Measurements from ENCODE around the gene OR56B4.

DNA sequence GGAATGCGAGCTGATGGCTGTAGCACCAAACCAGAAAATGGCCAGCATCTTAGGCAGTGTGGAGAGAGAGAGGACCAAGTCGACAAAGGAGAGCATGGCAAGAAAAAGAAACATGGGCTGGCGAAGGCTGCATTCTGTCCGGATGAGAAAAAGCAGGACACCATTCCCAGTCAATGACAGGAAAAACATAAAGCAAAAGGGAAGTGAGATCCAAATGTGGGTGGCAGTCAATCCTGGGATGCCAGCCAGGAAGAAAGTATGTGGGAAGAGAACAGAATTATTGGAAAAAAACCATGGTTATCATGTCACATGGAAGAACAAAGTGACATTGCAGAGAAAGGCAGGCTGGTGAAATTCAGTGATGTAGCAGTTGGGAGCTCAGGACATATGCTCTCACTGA lies 40.0 kb upstream of the OR56B4 start:
- TF ChIP-seq, protein P1, sequence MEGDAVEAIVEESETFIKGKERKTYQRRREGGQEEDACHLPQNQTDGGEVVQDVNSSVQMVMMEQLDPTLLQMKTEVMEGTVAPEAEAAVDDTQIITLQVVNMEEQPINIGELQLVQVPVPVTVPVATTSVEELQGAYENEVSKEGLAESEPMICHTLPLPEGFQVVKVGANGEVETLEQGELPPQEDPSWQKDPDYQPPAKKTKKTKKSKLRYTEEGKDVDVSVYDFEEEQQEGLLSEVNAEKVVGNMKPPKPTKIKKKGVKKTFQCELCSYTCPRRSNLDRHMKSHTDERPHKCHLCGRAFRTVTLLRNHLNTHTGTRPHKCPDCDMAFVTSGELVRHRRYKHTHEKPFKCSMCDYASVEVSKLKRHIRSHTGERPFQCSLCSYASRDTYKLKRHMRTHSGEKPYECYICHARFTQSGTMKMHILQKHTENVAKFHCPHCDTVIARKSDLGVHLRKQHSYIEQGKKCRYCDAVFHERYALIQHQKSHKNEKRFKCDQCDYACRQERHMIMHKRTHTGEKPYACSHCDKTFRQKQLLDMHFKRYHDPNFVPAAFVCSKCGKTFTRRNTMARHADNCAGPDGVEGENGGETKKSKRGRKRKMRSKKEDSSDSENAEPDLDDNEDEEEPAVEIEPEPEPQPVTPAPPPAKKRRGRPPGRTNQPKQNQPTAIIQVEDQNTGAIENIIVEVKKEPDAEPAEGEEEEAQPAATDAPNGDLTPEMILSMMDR (IDR thresholded peaks at IDR 0.05) = no peak
- TF ChIP-seq EZH2phosphoT487 (IDR thresholded peaks at IDR 0.05) = no peak
